Measurements from ENCODE around the gene TTC3. TPM values are rescaled to one million over a fixed set of nuclear protein-coding genes. Genes with fewer than 3 reads are reported as not detected.
A peak's percentile ranks its signal among the peaks of the same experiment; 100 is the strongest.
"Not testable (repeated sequence)": the region's sequence is repeated elsewhere in the genome, so short reads cannot be mapped to it uniquely, and the experiment has no call there.

The TTC3 gene
- total RNA-seq, 2 donors from 2014 or later = 32.8 to 84.2 TPM

DNA sequence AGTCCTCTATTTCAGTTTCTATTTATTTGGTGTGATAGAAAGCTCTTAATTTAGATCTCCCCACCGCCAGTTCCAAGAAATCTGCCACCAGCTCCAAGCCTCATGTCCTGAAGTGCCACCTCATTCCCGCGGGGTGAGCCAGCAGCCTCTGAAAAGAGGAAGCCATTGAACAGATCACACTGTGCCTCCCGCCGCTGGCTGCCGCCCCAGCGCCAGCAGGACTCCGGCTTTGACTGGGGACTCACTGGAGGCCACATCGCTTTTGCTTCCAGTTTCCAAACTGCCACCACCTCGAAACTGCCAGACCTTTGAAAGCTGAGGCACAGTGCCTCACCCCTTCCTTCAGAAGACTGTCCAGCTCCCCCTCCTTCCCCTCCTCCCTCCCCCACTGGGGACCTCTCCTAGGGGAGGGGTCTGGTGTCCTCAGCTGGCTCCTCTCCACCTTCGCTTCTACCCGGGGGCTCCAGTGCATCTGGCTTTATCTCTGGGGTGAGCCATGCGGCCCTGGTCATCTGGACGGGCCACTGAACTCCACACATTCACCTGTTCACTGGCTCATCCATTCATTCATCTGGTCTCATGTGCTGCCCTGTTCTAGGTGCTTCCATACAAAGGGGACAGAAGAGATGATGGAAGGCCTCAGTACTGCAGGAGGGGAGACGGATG, 135.1 kb downstream of the TTC3 start:
- no peaks in the 10 kb centered on the region for H3K9me3 Mint-ChIP-seq
- H3K4me1 Mint-ChIP-seq (ENCODE audit: low read depth in 2 of 2) = peaks cover 21% of the 10 kb centered on the region in 2 donors
- H3K27me3 Mint-ChIP-seq = no peaks in the 10 kb centered on the region
- peak overlapping the region; percentile 74 to 95 for H3K27ac Mint-ChIP-seq
- ATAC-seq = peak; percentile 87 to 91
- H3K36me3 Mint-ChIP-seq = no peaks in the 10 kb centered on the region
- peak overlapping the region; percentile 65 for H3K4me3 Mint-ChIP-seq
- DNase-seq (ENCODE audit: low spot score) = peak; percentile 80

DNA sequence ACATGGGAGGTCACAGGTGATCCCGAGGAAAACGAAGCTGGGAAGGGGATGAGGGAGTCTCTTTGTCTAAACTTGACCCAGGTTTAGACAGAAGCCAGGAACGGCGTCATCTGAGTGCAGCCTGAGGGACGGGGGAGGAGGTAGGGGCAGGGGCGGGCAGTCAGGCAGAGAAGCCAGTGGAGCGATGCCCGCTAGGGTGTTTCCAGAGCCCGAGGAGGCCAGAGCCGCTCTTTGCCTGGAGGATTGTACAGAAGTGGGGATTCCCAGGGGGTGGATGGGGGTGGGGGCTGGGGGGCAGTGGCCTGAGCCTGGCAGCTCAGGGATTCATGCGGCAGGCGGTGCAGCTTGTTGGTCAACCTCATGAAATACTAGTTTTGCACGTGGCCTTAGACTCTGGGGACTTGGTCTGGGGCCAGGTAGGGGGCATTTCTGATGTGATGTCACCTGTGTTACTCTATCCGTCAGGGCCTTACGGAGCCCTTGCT, 135.7 kb downstream of the TTC3 start:
- Mint-ChIP-seq H3K9me3 (no peaks in the 10 kb centered on the region), H3K4me1 (ENCODE audit: low read depth in 2 of 2) (peaks cover 21% of the 10 kb centered on the region in 2 donors), H3K4me3 (no peak overlapping the region), H3K27ac (peak overlapping the region in 1 of 2 donors; percentile 95), H3K27me3 (no peaks in the 10 kb centered on the region), H3K36me3 (no peaks in the 10 kb centered on the region)
- ATAC-seq = no peak
- DNase-seq (ENCODE audit: low spot score) = no peak

DNA sequence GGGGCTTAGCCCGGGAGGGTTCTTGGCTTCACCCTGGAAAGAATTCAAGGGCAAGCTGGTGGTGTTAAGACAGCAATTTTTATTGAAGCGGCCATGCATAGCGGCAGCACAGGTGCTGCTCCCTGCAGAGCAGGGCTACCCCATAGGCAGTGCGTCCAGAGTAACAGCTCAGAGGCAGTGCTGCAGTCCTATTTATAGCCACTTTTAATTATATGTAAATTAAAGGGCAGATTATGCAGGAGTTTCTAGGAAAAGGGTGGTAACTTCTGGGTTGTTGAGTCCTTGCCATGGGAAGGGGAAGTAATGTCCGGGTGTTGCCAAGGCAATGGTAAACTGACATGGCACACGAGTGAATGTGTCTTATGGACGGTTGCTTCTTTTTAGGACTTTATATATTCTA, 137.1 kb downstream of the TTC3 start:
- Mint-ChIP-seq H3K27ac (no peak overlapping the region), H3K4me3 (no peak overlapping the region), H3K4me1 (ENCODE audit: low read depth in 2 of 2) (peaks cover 21% of the 10 kb centered on the region in 2 donors), H3K27me3 (no peaks in the 10 kb centered on the region), H3K9me3 (no peaks in the 10 kb centered on the region), H3K36me3 (no peaks in the 10 kb centered on the region)
- ATAC-seq (no peak), DNase-seq (ENCODE audit: low spot score) (no peak)

GRCh38 chr21:37210799-37211198, 137.7 kb downstream of the TTC3 start:
- ATAC-seq (no peak), DNase-seq (ENCODE audit: low spot score) (no peak)
- H3K36me3 Mint-ChIP-seq = no peaks in the 10 kb centered on the region
- H3K27me3 Mint-ChIP-seq = no peaks in the 10 kb centered on the region
- H3K4me3 Mint-ChIP-seq = no peak overlapping the region
- no peaks in the 10 kb centered on the region for H3K9me3 Mint-ChIP-seq
- H3K27ac Mint-ChIP-seq = no peak overlapping the region
- H3K4me1 Mint-ChIP-seq (ENCODE audit: low read depth in 2 of 2) = peaks cover 21% of the 10 kb centered on the region in 2 donors

DNA sequence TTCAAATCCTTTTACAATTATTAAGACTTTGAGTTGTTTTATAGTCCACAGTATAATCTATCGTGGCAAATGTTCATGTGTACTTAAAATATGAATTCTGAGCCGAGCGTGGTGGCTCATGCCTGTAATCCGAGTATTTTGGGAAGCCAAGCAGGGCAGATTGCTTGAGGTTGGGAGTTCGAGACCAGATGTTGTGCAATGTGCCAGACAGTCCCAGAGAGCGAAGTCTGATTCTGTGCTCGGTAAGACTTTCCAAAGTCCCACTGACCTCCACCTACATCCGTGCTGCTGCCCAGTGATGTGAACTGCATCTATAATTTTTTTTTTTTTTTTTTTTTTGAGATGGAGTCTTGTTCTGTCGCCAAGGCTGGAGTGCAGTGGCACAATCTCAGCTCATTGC, 141.9 kb downstream of the TTC3 start:
- no peaks in the 10 kb centered on the region for H3K27me3 Mint-ChIP-seq
- no peak overlapping the region for H3K27ac Mint-ChIP-seq
- no peaks in the 10 kb centered on the region for H3K36me3 Mint-ChIP-seq
- peaks cover 5 to 7% of the 10 kb centered on the region in 2 donors for H3K4me1 Mint-ChIP-seq (ENCODE audit: low read depth in 2 of 2)
- ATAC-seq (no peak), DNase-seq (ENCODE audit: low spot score) (no peak)
- no peak overlapping the region for H3K4me3 Mint-ChIP-seq
- H3K9me3 Mint-ChIP-seq = no peaks in the 10 kb centered on the region

DNA sequence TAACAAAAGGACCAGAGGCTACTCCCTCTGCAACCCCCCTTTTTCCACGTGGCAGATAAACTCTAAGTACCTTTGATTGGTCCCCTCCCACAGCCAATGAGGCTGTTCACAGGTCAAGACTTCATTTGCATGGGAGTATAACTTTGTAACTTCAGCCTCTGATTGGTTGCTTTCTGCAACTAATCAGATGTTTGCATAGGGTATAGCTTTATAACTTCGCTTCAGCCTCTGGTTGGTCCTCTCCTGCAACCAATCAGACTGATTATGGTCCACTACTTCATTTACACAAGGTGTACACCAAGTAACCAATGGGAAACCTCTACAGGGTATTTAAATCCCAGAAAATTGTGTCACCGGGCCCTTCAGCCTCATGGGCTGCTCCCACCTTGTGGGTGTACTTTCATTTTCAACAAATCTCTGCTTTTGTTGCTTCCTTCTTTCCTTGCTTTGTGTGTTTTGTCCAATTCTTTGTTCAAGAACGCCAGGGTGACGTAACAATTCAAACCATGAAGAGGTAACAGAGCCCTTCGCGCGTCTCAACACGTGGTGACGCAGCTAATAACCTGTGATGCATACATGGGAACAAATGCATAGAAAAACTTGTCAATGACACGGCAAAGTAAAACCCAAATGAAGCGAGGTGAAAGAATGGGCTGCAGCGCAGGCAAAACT, 146.8 kb downstream of the TTC3 start:
- no peaks in the 10 kb centered on the region for H3K9me3 Mint-ChIP-seq
- H3K4me3 Mint-ChIP-seq = peak overlapping the region; percentile 96
- H3K27me3 Mint-ChIP-seq = no peaks in the 10 kb centered on the region
- H3K27ac Mint-ChIP-seq = peak overlapping the region; percentile 77 to 90
- peaks cover 6% of the 10 kb centered on the region for H3K36me3 Mint-ChIP-seq
- peaks cover 43 to 45% of the 10 kb centered on the region in 2 donors for H3K4me1 Mint-ChIP-seq (ENCODE audit: low read depth in 2 of 2)
- ATAC-seq = no peak
- DNase-seq (ENCODE audit: low spot score) = no peak

DNA sequence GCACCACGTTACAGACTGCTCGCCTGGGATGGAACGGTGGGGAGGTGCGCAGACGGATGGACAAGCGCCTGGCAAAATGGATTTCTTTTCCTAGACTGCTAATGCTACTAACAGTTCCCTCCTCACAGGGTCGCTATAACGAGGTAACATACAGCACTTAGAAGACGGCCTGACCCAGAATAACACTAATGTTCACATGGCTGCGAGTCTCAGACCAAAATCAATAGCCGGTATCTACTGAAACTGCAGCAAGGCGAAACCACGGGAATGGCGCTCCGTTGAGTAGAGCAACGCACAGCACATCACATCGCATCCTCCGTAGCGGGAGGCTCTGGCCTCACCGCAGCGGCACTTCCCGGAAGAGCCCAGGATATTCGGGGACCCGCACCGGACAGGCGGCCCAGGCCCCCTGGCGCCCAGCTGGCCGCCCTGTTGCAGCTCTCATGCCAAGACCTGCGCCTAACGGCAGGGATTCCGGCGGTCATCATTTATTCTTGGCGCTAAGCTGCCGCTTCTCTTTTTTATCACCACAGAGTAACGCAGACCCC, 147.5 kb downstream of the TTC3 start:
- Mint-ChIP-seq H3K4me1 (ENCODE audit: low read depth in 2 of 2) (peaks cover 49 to 52% of the 10 kb centered on the region in 2 donors), H3K9me3 (no peaks in the 10 kb centered on the region), H3K36me3 (peaks cover 6% of the 10 kb centered on the region), H3K27me3 (no peaks in the 10 kb centered on the region), H3K27ac (peak overlapping the region; percentile 77 to 90), H3K4me3 (peak overlapping the region; percentile 96)
- ATAC-seq = peak; percentile 66 to 71
- DNase-seq (ENCODE audit: low spot score) = peak; percentile 70

DNA sequence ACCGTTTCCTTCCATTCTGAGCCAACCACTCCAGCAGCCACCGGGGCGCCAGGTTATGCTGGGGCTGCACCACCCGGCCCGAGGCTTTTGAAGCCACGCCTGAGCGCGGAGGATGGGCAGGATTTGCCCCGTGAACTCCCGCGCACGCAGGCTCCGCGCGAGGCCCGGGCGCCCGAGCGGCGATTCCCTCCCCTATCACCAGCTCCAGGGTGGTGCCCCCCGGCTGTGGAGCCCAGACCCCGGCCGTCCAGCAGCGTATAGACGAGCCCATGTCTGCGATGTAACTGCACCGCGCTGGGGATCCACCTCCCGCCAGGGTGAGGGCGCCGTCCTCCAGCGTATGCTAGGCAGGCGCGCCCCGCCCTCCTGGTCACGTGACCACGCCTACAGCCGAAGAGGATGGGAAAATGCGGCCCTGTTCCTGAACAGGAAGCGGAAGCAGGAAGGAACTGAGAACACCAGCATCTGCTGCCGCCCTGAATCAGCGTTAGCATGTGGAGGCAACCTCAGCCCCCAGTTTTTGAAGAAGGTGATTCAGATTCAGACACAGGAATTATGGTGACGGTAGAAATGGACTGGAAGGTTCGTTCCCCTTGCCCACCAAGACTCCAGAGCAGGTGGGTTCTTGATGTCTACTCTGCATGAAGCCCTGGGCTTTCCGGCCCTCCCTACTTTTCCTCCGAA, 148.1 kb downstream of the TTC3 start:
- Mint-ChIP-seq H3K9me3 (no peaks in the 10 kb centered on the region), H3K4me1 (ENCODE audit: low read depth in 2 of 2) (peaks cover 56 to 58% of the 10 kb centered on the region in 2 donors), H3K27me3 (no peaks in the 10 kb centered on the region), H3K4me3 (peak overlapping the region; percentile 96), H3K36me3 (peaks cover 6% of the 10 kb centered on the region), H3K27ac (peak overlapping the region; percentile 77 to 90)
- peak; percentile 86 to 90 for ATAC-seq
- peak; percentile 95 for DNase-seq (ENCODE audit: low spot score)

GRCh38 chr21:37222248-37222647, 149.2 kb downstream of the TTC3 start:
- H3K9me3 Mint-ChIP-seq; H3K36me3 Mint-ChIP-seq; DNase-seq (ENCODE audit: low spot score); ATAC-seq; H3K27me3 Mint-ChIP-seq: not testable (repeated sequence)
- Mint-ChIP-seq H3K4me3 (peak overlapping the region; percentile 76), H3K27ac (peak overlapping the region; percentile 77 to 90), H3K4me1 (ENCODE audit: low read depth in 2 of 2) (peaks cover 65 to 66% of the 10 kb centered on the region in 2 donors)

GRCh38 chr21:37223804-37224345, 150.8 kb downstream of the TTC3 start:
- no peaks in the 10 kb centered on the region for H3K27me3 Mint-ChIP-seq
- ATAC-seq = no peak
- peaks cover 11% of the 10 kb centered on the region for H3K36me3 Mint-ChIP-seq
- H3K27ac Mint-ChIP-seq = peak overlapping the region; percentile 77 to 86
- peak overlapping the region; percentile 76 for H3K4me3 Mint-ChIP-seq
- no peaks in the 10 kb centered on the region for H3K9me3 Mint-ChIP-seq
- peaks cover 66 to 70% of the 10 kb centered on the region in 2 donors for H3K4me1 Mint-ChIP-seq (ENCODE audit: low read depth in 2 of 2)
- DNase-seq (ENCODE audit: low spot score) = no peak

DNA sequence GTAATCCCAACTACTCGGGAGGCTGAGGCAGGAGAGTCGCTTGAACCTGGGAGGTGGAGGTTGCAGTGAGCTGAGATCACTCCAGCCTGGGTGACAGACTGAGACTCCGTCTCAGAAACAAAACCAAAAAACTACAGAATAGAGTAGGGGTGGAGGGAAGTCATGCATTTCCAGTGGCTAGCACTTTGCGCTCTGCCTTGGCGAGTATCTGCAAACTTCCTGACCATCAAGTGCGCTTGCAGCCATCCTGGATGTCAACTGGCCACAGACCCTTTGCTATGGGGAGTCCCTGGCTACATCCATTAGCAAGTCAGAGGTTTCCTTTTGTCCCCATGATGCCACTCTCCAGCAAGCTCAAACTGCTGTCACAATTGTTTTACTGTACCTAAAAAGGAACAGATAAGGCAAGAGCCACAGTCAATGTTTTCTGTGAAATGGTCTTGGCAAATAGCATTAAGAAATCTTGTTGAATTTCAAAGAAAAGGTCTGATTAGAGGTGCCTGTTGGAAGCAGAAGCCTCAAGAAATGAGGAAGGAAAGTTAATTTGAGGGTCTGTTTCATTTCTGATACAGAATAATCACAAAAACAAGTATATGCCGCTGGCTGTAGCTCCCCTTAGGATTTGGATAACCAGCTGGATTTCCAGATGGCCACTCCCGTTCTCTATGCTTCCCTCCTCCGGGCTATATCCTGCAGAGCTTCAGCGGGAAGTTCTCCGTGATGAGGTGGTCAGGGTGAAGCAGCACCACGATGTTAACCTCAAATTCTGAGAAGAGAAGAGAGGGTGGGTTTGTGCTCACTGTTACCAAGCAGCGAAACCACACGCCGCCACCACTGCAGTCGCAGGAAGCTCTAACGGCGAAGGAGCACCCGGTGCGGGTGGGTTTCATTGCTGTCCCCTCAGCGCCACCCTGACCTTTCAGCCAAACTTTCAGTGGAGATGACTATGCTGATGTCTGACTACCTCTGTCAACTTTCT, 152.1 kb downstream of the TTC3 start:
- DNase-seq (ENCODE audit: low spot score) (peak; percentile 88), ATAC-seq (peak; percentile 70 to 76)
- Mint-ChIP-seq H3K27me3 (no peaks in the 10 kb centered on the region), H3K27ac (peak overlapping the region; percentile 77 to 86), H3K4me1 (ENCODE audit: low read depth in 2 of 2) (peaks cover 56 to 63% of the 10 kb centered on the region in 2 donors), H3K36me3 (peaks cover 11% of the 10 kb centered on the region), H3K4me3 (peak overlapping the region; percentile 76), H3K9me3 (no peaks in the 10 kb centered on the region)

GRCh38 chr21:37226041-37226920, 153.2 kb downstream of the TTC3 start:
- Mint-ChIP-seq H3K36me3 (peaks cover 18% of the 10 kb centered on the region), H3K4me1 (ENCODE audit: low read depth in 2 of 2) (peaks cover 51 to 57% of the 10 kb centered on the region in 2 donors)
- DNase-seq (ENCODE audit: low spot score) = no peak

More at GRCh38 chr21:37226041-37226920, 153.2 kb downstream of the TTC3 start:
- ATAC-seq = no peak
- Mint-ChIP-seq H3K27ac (peak overlapping the region; percentile 77 to 86), H3K27me3 (no peaks in the 10 kb centered on the region), H3K4me3 (peak overlapping the region; percentile 76), H3K9me3 (no peaks in the 10 kb centered on the region)

All from natural killer cell treated with Interleukin-12 subunit alpha and Interleukin-12 subunit beta and Interleukin-15 and Interleukin-18, amount 100 ng/mL, for 72 hours (primary cell).